GM18868 (cell line): ENCODE measurements around the gene SNX21.
"Not testable (repeated sequence)": the region's sequence is repeated elsewhere in the genome, so short reads cannot be mapped to it uniquely, and the experiment has no call there.

Experiments used
- ATAC-seq: cut with Tn5 transposase; IDR thresholded peaks from one replicate; pipeline ENCODE4 v1.9.1; 2021; ENCODE audit warnings: mild to moderate bottlenecking, moderate library complexity; ENCODE audit not compliant: unreplicated experiment

Gene SNX21

GRCh38 chr20:45833030-45833882 lies at the start of gene SNX21:
SNX21 (plus strand) TSS chr20:45833799; CDS start chr20:45833920, 121 bp downstream.
- ATAC-seq = no peak

DNA sequence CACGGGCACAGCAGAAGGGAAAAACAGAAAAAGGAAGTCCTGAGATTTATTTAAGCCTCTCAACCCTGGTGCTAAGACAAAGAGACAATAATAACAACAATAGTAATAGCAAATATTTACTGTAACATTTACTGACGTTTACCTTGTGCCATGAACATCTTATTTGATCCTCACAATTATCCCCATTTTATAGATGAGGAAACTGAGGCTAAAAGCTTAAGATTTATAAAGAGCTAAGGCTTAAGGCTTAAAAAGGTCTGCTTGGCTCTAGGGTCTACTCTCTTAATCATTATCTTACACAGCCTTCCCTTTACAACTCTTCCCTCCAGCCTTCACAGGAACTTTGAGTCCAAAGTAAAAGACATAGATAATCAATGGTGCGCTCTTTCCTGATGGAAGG lies 45.2 kb upstream of the SNX21 start:
- ATAC-seq = no peak

DNA sequence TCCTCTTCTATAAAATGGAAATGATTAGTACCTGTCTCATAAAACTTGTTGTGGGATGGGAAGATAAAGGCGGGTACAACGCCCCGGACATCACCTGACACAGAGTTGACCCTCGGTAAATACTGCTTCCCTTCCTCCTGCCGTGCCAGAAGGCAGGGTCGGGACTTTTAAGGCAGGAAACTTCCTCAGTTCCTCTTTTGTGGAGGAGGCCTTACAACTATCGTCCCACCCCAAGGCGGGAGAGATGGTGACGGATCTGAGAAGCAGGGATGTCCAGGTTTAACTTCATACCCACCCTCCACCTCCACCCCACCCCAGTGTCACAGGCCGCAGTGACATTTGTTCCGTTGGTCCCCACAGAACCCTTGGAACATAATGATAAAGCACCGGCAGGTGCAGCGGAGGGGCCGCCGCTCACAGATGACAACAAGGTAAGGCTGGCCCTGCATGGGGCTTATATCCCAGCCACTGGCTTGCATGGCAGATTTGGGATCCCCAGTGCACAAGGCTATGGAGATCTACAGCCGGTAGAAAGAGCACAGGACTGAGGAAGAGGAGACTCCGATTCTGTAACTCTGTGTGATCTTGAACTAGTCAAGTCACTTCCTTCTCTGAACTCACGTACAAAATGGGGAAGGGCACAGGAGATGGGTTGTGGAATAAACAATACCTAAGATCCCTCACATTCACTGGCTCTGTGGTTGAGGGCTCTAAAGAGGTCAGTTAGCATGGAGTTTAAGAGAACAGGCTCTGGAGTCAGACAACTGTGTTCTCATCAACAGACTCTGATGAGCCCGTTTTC lies 41.1 kb upstream of the SNX21 start:
- peak; percentile 5 for ATAC-seq

GRCh38 chr20:45796337-45797065 lies 37.1 kb upstream of the SNX21 start:
- no peak for ATAC-seq

- not testable (repeated sequence) for ATAC-seq
Observed at GRCh38 chr20:45797510-45797909, 36.1 kb upstream of the SNX21 start.

GRCh38 chr20:45797955-45798354 lies 35.6 kb upstream of the SNX21 start:
- ATAC-seq = not testable (repeated sequence)

DNA sequence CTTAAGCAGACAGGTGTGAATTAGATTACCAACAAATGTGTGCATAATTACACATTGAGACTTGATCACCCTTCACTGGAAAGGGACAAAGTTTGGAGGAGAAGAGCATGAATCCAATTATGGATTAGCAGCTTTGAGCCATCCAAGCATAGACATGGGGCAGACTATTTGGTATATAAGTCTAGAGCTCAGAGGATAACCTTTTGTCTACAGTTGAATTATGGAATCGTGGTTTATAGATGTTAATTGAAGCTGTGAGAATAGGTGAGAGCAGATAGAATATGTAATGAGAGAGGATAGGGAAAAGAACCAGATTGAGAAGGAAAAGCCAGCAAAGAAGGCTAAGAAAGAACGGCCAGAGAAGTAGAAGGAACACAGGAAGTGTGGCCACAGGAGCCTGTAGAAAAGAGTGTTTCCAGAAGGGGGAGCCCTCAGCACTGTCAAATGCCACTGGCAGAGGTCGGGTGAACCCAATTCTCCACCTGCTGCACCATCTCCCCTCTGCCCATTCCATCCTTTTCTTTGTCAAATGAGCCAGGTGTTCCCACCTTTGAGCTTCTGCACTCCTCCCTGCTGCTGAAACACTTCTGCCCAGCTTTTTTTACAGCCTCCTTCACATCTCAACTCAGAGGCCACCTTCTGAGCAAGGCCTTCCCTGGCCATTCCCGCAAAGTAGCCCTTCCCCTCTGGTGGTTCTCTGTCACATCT lies 34.5 kb upstream of the SNX21 start:
- no peak for ATAC-seq

- no peak for ATAC-seq
Observed at GRCh38 chr20:45801851-45802250, 31.7 kb upstream of the SNX21 start.

- no peak for ATAC-seq
Observed at GRCh38 chr20:45810191-45810970, 23.2 kb upstream of the SNX21 start.

- peak; percentile 98 for ATAC-seq
Observed at GRCh38 chr20:45812157-45813005, 21.2 kb upstream of the SNX21 start, which contains the start of gene UBE2C. UBE2C (plus strand) TSS chr20:45812644; CDS start chr20:45812696, 52 bp downstream.

- ATAC-seq = no peak
Observed at GRCh38 chr20:45813006-45813340, 20.6 kb upstream of the SNX21 start.

- ATAC-seq = no peak
Observed at GRCh38 chr20:45813489-45813888, 20.1 kb upstream of the SNX21 start.

DNA sequence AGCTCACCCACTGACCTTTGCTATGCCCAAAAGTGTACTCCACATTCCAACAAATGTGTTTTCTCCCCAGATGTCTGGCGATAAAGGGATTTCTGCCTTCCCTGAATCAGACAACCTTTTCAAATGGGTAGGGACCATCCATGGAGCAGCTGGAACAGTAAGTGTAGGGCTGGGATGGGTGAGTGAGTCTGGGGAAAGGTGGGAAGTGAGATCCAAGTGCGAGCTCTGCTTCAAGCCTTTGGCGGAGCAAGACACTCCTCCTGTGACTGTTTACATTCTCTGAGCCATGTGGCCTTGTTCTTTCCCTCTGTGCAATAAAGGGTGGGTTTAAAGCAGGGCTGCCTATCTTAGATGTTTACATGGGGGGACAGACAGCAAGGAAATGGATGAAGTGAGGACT lies 19.3 kb upstream of the SNX21 start:
- ATAC-seq = no peak

- ATAC-seq = no peak
Observed at GRCh38 chr20:45816951-45817350, 16.6 kb upstream of the SNX21 start.

- no peak for ATAC-seq
Observed at GRCh38 chr20:45817376-45818194, 16.0 kb upstream of the SNX21 start.

DNA sequence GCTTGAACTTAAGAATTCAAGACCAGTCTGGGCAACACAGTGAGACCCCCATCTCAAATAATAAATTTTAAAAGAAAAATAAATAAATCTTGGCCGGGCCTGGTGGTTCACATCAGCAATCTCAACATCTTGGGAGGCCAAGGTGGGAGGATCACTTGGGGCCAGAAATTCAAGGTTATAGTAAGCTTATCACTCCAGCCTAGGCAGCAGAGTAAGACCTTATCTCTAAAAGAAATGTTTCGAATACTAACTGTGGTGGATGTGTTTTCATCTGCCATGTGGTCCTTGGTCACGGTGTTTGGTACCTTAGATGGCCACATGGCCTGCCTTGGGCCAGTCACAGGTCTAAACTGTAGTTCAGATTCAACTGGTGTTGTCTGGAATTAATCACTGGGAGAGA lies 15.4 kb upstream of the SNX21 start:
- no peak for ATAC-seq

DNA sequence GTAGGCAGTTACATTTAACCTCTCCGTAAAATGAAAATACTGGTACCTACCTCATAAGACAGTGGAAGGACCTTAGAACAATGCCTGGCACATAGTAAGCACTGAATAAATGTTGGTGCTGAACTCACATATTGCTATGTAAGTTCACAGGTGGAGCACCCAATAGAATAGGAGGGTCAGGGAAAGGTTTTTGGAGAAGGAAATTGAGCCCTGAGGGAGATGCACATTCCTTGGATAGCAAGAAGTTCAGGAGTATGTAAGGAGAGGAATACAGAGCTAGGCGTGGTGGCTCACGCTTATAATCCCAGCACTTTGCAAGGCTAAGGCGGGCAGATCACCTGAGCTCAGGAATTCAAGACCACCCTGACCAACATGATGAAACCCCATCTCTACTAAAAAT lies 14.1 kb upstream of the SNX21 start:
- ATAC-seq = no peak

DNA sequence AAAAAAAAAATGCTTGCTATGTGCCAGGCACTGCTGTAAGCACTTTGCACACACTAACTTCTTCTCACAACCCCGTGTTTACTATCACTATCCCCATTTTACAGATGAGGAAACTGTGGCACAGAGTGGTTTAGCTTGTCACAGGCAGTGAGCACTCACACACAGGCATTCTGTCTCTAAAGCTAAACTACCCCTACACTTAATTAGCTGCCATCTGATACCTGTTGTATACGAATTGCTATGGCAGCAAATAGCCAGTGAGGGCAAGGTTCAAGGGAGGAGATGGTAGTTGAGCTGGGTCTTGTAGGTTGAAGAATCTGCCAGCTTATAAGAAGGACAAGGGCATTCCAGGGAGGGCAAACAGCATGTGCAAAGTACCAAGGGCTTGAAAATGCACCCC lies 11.7 kb upstream of the SNX21 start:
- no peak for ATAC-seq
